HT-29 (cell line): Measurements from ENCODE around the gene STBD1. TPM values are rescaled to one million over a fixed set of nuclear protein-coding genes. Genes with fewer than 3 reads are reported as not detected.
A peak's percentile ranks its signal among the peaks of the same experiment; 100 is the strongest.
"Not testable (repeated sequence)": the region's sequence is repeated elsewhere in the genome, so short reads cannot be mapped to it uniquely, and the experiment has no call there.

Experiments used
- DNase-seq: peaks from one replicate; pipeline ENCODE4 v3.0.0-alpha.2; 2015; ENCODE audit warnings: low spot score
- total RNA-seq: library from RNA; depleted of rRNA; stranded (reverse); fragments of >200 nt; shearing (Covaris generic); gene quantifications from 2 replicates; pipeline ENCODE4 v1.2.3, GENCODE V29; 2014

STBD1 gene
- total RNA-seq, 1 experiment from 2014 or later = 4.0 TPM

DNA sequence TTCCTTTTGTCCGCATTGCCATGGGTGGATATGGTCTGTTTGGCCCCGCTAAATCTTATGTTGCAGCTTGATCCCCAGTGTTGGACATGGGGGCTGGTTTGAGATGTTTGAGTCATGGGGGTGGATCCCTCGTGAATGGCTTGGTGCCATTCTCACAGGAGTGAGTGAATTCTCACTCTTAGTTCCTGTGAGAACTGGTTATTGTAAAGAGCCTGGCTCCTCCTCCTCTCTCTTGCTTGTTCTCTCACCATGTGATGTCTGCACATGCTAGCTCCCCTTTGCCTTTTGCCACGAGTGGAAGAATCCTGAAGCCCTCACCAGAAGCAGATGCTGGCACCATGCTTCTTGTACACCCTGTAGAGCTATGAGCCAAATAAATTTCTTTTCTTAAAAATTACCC is 22.6 kb upstream of the STBD1 start:
- no peak for DNase-seq

- not testable (repeated sequence) for DNase-seq
These were observed 18.7 kb upstream of the STBD1 start for GRCh38 chr4:76287811-76288210.

GRCh38 chr4:76292730-76293129 is 13.8 kb upstream of the STBD1 start:
- no peak for DNase-seq

DNA sequence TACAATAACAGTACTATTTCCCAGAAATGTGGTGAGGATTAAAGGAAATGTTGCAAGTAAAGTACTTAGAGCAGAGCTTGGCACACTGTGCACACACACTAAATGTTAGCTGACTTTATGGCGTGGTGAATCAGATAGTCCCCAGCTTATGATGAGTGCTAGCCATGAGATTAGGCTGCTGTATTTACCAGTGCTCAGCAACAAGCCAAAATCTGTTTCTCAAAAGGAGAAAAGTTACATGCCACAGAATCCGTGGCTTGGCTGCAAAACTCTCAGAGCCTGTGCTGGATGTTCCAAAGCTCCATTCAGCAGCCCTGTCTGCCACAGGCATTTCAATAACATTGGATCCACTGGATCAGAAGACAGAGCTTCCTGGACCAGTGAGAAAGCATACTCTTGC is 12.8 kb upstream of the STBD1 start:
- DNase-seq = no peak

DNA sequence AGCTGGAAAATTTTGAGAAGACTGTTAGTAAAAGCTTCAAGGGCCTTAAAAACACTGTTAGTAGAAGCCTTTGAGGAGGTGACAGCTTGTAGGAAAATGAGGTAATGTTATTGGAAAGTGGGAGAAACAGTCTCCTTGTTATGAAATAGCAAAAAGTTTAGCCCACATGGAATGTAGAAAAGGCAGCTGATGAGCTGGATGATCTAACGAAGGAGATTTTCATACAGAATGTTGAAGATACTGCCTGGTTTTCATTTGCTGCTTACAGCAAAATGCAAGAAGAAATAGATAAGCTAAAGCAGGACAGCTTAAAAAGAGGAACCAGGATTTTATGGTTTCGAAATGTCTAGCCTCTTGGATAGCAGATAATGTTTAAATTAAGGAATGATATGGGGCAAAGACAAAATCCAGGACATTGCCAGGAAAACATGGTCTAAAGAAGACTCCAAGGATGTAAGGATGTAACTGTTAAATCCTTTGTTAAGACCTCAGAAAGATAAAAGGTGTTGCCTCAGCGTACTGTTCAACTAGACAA is 10.2 kb upstream of the STBD1 start:
- no peak for DNase-seq

GRCh38 chr4:76298227-76298626 is 8.3 kb upstream of the STBD1 start:
- DNase-seq = no peak

DNA sequence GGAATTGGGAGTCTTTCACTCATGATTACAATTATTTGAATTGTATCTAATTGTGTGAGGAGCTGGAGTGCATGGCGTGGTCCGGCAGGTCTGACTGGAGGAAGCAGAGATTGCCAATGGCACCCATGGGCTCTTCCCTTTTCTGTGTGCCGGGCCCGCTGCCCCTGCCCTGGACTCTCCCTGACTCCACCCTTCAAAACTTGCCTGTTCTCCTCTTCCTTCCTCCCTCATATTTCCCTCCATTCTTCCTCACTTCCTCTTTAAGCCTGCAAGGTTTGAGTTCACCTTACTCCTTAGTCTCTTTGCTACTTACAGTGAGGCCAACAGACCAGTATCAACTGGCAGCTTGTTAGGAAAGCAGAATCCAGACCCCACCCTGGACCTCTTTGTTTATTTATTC is 6.5 kb upstream of the STBD1 start:
- DNase-seq = no peak

GRCh38 chr4:76301068-76301774 is 5.3 kb upstream of the STBD1 start:
- peak; percentile 66 for DNase-seq

DNA sequence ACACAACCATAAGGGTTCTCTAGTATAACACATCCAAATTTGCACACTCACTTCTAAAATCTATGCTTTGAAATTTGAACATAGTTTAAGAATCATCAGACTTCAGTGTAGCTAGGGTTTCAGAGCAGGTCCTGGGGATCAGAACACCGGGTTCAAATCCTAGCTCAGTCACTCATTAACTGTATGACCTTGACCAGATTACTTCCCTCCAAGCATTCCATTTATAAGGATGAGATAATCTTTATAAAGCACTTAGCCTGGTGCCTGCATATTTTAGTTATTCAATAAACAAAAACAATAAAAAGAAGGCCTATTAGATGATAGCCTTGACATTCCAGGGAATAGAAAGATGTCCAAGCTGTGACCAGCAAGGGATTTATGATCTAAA is 4.8 kb upstream of the STBD1 start:
- DNase-seq = no peak

DNA sequence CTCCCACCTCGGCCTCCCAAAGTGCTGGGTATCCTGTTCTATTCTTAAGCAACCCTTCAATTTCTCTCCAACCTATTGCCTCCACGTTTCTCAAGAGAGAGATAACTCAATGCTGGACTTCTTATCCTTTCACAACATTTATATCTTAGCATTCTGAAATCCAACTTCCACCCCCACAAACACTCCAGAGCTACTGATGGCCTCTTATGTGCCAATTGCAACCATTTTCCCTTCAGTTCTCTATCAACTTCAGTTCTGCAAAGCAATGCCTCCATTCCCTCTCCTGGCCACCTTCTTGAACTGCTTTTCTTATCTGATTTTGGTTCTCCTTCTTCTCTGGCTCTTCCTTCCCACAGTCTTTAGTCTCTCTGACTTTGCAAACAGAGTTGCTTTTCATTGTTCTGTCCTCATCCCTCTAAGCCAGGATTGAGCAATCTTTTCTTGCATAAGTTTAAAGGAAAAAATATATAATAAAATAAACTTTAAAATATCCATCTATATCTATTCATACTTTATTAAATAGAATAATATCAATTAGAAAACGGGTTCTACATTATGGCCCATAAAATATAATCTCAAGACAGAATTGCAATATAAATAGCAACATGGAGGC is 3.6 kb upstream of the STBD1 start:
- DNase-seq = no peak

DNA sequence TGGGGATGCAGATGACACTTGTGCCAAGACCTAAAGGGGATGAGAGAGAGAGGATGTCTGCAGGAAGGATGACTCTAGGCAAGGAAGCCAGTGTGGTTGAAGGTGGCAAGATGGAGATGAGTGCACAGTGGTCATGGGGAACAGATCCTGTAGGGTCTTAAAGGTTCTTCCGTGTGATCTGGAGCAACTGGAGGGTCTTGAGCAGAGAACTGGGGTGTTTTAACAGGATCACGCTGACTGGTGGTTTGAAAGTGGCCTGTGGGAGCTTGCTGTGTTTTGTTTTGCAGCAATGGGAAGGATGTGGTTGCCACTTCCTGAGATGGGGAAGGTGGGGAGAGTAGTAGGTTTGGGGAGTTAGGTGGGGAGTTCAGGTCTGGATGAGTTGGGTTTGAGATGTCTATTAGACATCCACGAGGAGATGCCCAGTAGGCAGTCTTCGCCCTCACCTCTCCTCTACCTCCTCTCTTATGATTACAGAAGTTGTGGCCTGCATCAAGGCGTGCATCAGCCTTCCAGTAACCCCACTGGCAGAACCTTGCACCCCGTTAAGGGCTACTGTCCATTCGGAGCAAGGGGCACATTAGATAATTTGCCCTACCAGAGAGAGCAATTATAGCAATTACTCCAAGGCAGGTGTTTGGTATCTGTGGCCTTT is 1.4 kb upstream of the STBD1 start:
- no peak for DNase-seq

DNA sequence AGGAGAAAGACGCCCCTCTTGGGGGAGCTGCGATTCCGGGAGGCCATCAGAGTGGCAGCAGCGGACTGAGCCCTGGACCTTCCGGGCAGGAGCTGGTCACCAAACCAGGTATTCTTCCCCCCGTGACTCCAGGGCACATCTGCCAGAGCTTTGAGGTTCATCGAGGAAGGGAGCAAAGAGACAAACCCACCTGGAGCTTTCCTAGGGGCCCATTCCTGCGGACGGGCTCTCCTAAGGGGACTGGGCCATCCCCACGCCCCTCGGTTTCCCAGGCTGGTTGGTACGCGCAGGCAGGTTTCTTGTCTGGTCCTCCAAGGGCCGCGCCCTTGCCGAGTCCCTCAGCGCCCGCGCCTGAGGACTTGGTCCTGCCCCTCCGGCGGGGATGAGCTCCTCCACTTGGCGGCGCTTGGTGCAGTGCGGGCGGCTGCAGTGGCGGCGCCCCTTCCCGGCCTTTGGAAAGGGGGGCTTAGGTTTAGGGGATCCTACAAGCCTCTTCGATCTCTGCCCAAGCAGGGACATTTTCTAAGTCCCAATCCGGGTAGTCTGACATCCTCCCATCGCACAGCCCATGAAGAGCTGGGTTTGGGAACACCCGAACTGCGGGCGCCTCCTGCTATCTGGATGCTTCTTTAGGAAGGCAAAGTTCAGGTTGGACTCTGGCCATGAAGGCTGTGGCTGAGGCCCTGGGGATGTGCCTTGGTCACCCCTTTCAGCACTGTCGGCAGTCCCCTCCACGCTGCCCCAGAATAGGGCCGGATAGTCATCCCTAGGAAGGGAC is 538 bp downstream of the STBD1 start:
- peak; percentile 69 for DNase-seq

- DNase-seq = peak; percentile 4
These were observed 1.1 kb downstream of the STBD1 start for GRCh38 chr4:76307660-76308014.

GRCh38 chr4:76308548-76308947 is 2.0 kb downstream of the STBD1 start:
- DNase-seq = peak; percentile 60

DNA sequence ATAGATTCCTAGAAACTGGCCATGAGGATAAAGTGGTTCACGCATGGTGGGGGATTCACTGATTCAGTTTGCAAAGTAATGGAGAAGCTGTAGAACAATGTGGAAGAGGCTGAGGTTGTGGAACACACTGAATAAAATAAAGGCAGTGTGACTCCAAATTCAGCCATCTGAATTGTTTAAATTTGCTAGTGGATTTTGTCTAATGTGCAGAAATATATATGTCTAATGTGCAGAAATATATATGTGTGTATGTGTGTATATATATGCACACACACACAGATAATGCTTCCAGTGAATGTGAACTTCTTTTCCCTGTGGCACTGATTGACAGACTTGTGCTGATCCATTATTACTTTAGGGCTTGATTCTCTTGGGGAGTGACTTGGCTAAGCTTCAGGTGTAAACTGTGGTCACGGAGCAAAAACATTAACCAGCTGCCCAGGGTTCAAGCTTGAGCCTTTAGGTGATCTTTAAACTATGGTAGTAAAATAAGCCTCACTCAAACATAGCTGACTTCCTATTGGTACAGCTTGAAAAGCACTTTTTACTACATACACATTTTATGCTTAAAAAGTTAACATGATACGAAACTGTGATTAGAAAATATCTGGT is 3.5 kb downstream of the STBD1 start:
- no peak for DNase-seq

- DNase-seq = no peak
These were observed 4.2 kb downstream of the STBD1 start for GRCh38 chr4:76310683-76311082.

DNA sequence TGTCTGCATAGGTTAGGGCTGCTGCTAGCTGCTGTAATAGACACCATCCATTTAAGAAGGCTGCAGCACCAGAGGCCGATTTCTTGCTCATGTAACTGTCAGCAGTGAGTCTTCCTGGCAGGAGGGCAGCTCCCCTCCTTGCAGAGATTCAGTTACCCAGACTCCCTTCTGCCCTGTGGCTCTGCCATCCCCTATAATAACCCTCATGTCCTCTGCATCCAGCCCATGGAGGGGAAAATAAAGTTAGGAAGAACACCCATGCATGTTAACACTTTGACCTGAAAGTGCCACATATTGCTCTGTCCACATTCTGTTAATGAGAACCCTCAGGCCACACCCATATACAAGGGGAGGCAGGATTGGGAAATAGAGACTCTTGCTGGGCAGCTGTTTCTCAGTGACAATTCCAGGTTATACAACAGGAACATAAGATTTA is 5.4 kb downstream of the STBD1 start:
- DNase-seq = no peak

DNA sequence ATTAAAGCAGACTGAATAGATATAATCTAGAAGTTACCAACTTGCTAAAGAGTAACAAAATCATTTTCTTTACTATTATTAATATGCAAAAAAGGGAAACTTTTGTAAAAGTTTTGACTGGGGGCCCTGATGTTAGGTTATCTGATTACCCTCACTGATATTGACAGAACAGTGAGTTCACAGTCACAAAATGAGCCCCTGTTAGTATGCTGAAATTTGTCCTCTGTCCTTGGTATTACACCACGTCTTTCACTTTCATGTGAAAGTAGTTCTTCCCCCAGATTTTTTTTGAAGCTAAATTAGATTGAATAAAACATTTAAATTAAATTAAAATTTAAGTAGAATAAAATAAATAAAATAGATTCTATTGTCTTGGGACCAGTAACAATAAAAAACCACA is 5.9 kb downstream of the STBD1 start:
- no peak for DNase-seq

GRCh38 chr4:76313547-76313946 is 7.0 kb downstream of the STBD1 start:
- DNase-seq = no peak

GRCh38 chr4:76315267-76315918 is 8.9 kb downstream of the STBD1 start:
- no peak for DNase-seq

GRCh38 chr4:76316131-76316530 is 9.6 kb downstream of the STBD1 start:
- no peak for DNase-seq
